Muscle layer of colon (tissue), 2 donors: ENCODE data around the gene GPC5.

Experiments used
- H3K27ac ChIP-seq: one replicate; pipeline ENCODE4 v1.7.0; 2013; ENCODE audit warnings: low read depth, mild to moderate bottlenecking, low read length, moderate library complexity
- H3K27me3 ChIP-seq, 2 donors: one replicate each; pipeline ENCODE4 v1.7.0; 2013; ENCODE audit warnings: low read length in 2 of 2, mild to moderate bottlenecking in 2 of 2; ENCODE audit not compliant: insufficient read depth in 2 of 2, control insufficient read depth in 1 of 2
- H3K36me3 ChIP-seq: one replicate; pipeline ENCODE4 v1.7.0; 2013; ENCODE audit warnings: mild to moderate bottlenecking, low read length; ENCODE audit not compliant: insufficient read depth
- H3K4me1 ChIP-seq: one replicate; pipeline ENCODE4 v1.7.0; 2013; ENCODE audit warnings: mild to moderate bottlenecking, low read length; ENCODE audit not compliant: insufficient read depth
- H3K4me3 ChIP-seq, 2 donors: one replicate each; pipeline ENCODE4 v1.7.0; 2013; ENCODE audit warnings: low read length in 2 of 2, low read depth in 1 of 2, mild to moderate bottlenecking in 1 of 2, moderate library complexity in 1 of 2
- H3K9ac ChIP-seq: one replicate; pipeline ENCODE4 v1.7.0; 2013; ENCODE audit warnings: low read length
- H3K9me3 ChIP-seq: one replicate; pipeline ENCODE4 v1.7.0; 2013; ENCODE audit warnings: mild to moderate bottlenecking, low read length
- donor health status: abdominal sarcoma.
- donor health status: Adenocarcinoma of cecum.

Gene GPC5

GRCh38 chr13:92413452-92413851 is 1015.0 kb downstream of the GPC5 start:
- H3K4me3 ChIP-seq: no peak overlapping the region
- no peaks in the 10 kb centered on the region for H3K27me3 ChIP-seq
- H3K9me3 ChIP-seq: no peaks in the 10 kb centered on the region
- no peaks in the 10 kb centered on the region for H3K36me3 ChIP-seq
- no peaks in the 10 kb centered on the region for H3K4me1 ChIP-seq
- no peak overlapping the region for H3K9ac ChIP-seq
- no peak overlapping the region for H3K27ac ChIP-seq

- Histone ChIP-seq H3K4me3 (no peak overlapping the region), H3K27me3 (no peaks in the 10 kb centered on the region), H3K4me1 (no peaks in the 10 kb centered on the region), H3K9ac (no peak overlapping the region), H3K27ac (no peak overlapping the region), H3K9me3 (no peaks in the 10 kb centered on the region), H3K36me3 (no peaks in the 10 kb centered on the region)
Observed at GRCh38 chr13:92414851-92415250, 1016.4 kb downstream of the GPC5 start.

- Histone ChIP-seq H3K9ac (no peak overlapping the region), H3K27me3 (no peaks in the 10 kb centered on the region), H3K4me3 (no peak overlapping the region), H3K36me3 (no peaks in the 10 kb centered on the region), H3K27ac (no peak overlapping the region), H3K9me3 (no peaks in the 10 kb centered on the region), H3K4me1 (no peaks in the 10 kb centered on the region)
Observed at GRCh38 chr13:92415781-92416180, 1017.4 kb downstream of the GPC5 start.

GRCh38 chr13:92418818-92419412 is 1020.5 kb downstream of the GPC5 start:
- Histone ChIP-seq H3K36me3 (no peaks in the 10 kb centered on the region), H3K27me3 (no peaks in the 10 kb centered on the region)

GRCh38 chr13:92429231-92429630 is 1030.8 kb downstream of the GPC5 start:
- Histone ChIP-seq H3K36me3 (no peaks in the 10 kb centered on the region), H3K4me3 (no peak overlapping the region)

More at GRCh38 chr13:92418818-92419412, 1020.5 kb downstream of the GPC5 start:
- no peak overlapping the region for H3K9ac ChIP-seq
- no peaks in the 10 kb centered on the region for H3K9me3 ChIP-seq
- H3K27ac ChIP-seq: no peak overlapping the region
- H3K4me3 ChIP-seq: no peak overlapping the region
- no peaks in the 10 kb centered on the region for H3K4me1 ChIP-seq

GRCh38 chr13:92433386-92433785 is 1035.0 kb downstream of the GPC5 start:
- Histone ChIP-seq H3K4me1 (no peaks in the 10 kb centered on the region), H3K4me3 (no peak overlapping the region), H3K36me3 (no peaks in the 10 kb centered on the region), H3K27me3 (no peaks in the 10 kb centered on the region), H3K9ac (no peak overlapping the region), H3K27ac (no peak overlapping the region), H3K9me3 (no peaks in the 10 kb centered on the region)

More at GRCh38 chr13:92429231-92429630, 1030.8 kb downstream of the GPC5 start:
- H3K27me3 ChIP-seq: no peaks in the 10 kb centered on the region
- no peak overlapping the region for H3K9ac ChIP-seq
- H3K4me1 ChIP-seq: no peaks in the 10 kb centered on the region
- no peaks in the 10 kb centered on the region for H3K9me3 ChIP-seq
- no peak overlapping the region for H3K27ac ChIP-seq

GRCh38 chr13:92433963-92434362 is 1035.5 kb downstream of the GPC5 start:
- Histone ChIP-seq H3K4me3 (no peak overlapping the region), H3K4me1 (no peaks in the 10 kb centered on the region), H3K27me3 (no peaks in the 10 kb centered on the region), H3K9me3 (no peaks in the 10 kb centered on the region), H3K36me3 (no peaks in the 10 kb centered on the region), H3K9ac (no peak overlapping the region), H3K27ac (no peak overlapping the region)

- H3K27me3 ChIP-seq: no peaks in the 10 kb centered on the region
Observed at GRCh38 chr13:92436924-92437323, 1038.5 kb downstream of the GPC5 start.

GRCh38 chr13:92444244-92444643 is 1045.8 kb downstream of the GPC5 start:
- no peak overlapping the region for H3K27ac ChIP-seq
- no peaks in the 10 kb centered on the region for H3K36me3 ChIP-seq
- H3K9me3 ChIP-seq: no peaks in the 10 kb centered on the region
- H3K4me1 ChIP-seq: no peaks in the 10 kb centered on the region
- H3K9ac ChIP-seq: no peak overlapping the region
- no peaks in the 10 kb centered on the region for H3K27me3 ChIP-seq
- H3K4me3 ChIP-seq: no peak overlapping the region

More at GRCh38 chr13:92436924-92437323, 1038.5 kb downstream of the GPC5 start:
- Histone ChIP-seq H3K36me3 (no peaks in the 10 kb centered on the region), H3K4me3 (no peak overlapping the region), H3K9me3 (no peaks in the 10 kb centered on the region), H3K4me1 (no peaks in the 10 kb centered on the region), H3K9ac (no peak overlapping the region), H3K27ac (no peak overlapping the region)

- H3K9me3 ChIP-seq: no peaks in the 10 kb centered on the region
- H3K4me3 ChIP-seq: no peak overlapping the region
Observed at GRCh38 chr13:92451060-92451459, 1052.6 kb downstream of the GPC5 start.

GRCh38 chr13:92452840-92453239 is 1054.4 kb downstream of the GPC5 start:
- Histone ChIP-seq H3K4me3 (no peak overlapping the region), H3K9me3 (no peaks in the 10 kb centered on the region), H3K27ac (no peak overlapping the region), H3K27me3 (no peaks in the 10 kb centered on the region), H3K36me3 (no peaks in the 10 kb centered on the region), H3K4me1 (no peaks in the 10 kb centered on the region), H3K9ac (no peak overlapping the region)

More at GRCh38 chr13:92451060-92451459, 1052.6 kb downstream of the GPC5 start:
- Histone ChIP-seq H3K36me3 (no peaks in the 10 kb centered on the region), H3K27ac (no peak overlapping the region), H3K9ac (no peak overlapping the region), H3K4me1 (no peaks in the 10 kb centered on the region), H3K27me3 (no peaks in the 10 kb centered on the region)

- Histone ChIP-seq H3K9me3 (no peaks in the 10 kb centered on the region), H3K4me3 (no peak overlapping the region), H3K27ac (no peak overlapping the region), H3K9ac (no peak overlapping the region), H3K4me1 (no peaks in the 10 kb centered on the region), H3K27me3 (no peaks in the 10 kb centered on the region), H3K36me3 (no peaks in the 10 kb centered on the region)
Observed at GRCh38 chr13:92459306-92459705, 1060.9 kb downstream of the GPC5 start.
